RWPE2 (cell line): Measurements from ENCODE around the gene PLCG2.

ENCODE experiments used
- ATAC-seq: fragments of 200-7000 bp; cut with Tn5 transposase; 3 replicates; pipeline ENCODE4 v1.9.1; 2021; ENCODE audit warnings: low read depth
- DNase-seq: peaks from one replicate; pipeline ENCODE4 v3.0.0-alpha.2; 2020; ENCODE audit warnings: low spot score
- H3K27ac ChIP-seq: fragments of 450-650 bp; 2 replicates; pipeline ENCODE4 v1.5.1; 2017; ENCODE audit warnings: mild to moderate bottlenecking; ENCODE audit not compliant: poor library complexity, severe bottlenecking
- H3K27me3 ChIP-seq: fragments of 250-450 bp; sonication (Bioruptor Pico); 2 replicates; pipeline ENCODE4 v1.5.1; 2021; ENCODE audit warnings: mild to moderate bottlenecking, moderate library complexity; ENCODE audit not compliant: insufficient read depth, poor library complexity, severe bottlenecking
- H3K36me3 ChIP-seq: fragments of 250-450 bp; sonication (Bioruptor Pico); 2 replicates; pipeline ENCODE4 v1.5.1; 2020; ENCODE audit warnings: low read depth, mild to moderate bottlenecking, moderate library complexity
- H3K4me1 ChIP-seq: fragments of 250-450 bp; sonication (Bioruptor Pico); 2 replicates; pipeline ENCODE4 v1.5.1; 2021; ENCODE audit warnings: mild to moderate bottlenecking, moderate library complexity; ENCODE audit not compliant: insufficient read depth, poor library complexity, severe bottlenecking
- H3K4me3 ChIP-seq: fragments of 250-450 bp; sonication (Bioruptor Pico); 2 replicates; pipeline ENCODE4 v1.5.1; 2021; ENCODE audit warnings: mild to moderate bottlenecking, moderate library complexity; ENCODE audit not compliant: severe bottlenecking
- H3K9me3 ChIP-seq: fragments of 250-450 bp; sonication (Bioruptor Pico); 2 replicates; pipeline ENCODE4 v1.5.1; 2021; ENCODE audit warnings: mild to moderate bottlenecking, moderate library complexity; ENCODE audit not compliant: severe bottlenecking
- TF ChIP-seq, protein P1 (sequence below): fragments of 450-650 bp; IDR thresholded peaks from one replicate; pipeline ENCODE4 v1.5.1; 2017; ENCODE audit warnings: mild to moderate bottlenecking, moderate library complexity; ENCODE audit not compliant: poor library complexity, severe bottlenecking

The PLCG2 gene

DNA sequence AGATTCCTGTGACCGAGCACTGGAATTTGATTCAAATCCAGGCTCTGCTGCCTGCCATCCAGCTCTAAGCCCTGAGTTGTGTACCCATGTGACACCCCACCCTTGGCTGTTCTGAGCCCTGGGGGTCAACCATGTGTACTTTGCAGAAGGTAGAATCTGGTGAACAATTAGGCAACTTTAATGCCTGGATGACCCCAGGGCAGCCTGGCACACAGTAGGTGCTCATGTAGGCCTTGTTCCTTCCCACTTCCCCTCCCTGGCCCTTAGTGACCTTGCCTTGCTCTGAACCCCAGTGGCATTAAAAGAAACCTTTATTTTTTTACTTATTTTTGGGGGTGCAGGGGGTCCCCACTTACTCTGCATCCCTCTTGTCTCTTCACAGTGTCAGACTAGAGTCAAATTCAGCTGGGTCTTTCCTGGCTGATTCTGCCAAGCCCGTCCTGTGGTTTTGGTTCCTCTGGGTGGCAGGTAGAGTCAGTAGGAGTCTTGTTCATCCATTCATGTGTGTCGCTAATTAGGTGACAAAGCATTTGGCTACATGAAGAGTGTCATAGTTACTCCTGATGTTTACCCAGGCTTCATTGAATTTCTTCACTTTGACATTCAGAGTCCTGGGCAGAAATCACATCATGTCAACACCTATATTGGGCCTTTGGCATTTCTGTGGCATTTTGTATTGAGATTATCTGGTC lies 89.1 kb downstream of the PLCG2 start:
- H3K27me3 ChIP-seq = no peaks in the 10 kb centered on the region

DNA sequence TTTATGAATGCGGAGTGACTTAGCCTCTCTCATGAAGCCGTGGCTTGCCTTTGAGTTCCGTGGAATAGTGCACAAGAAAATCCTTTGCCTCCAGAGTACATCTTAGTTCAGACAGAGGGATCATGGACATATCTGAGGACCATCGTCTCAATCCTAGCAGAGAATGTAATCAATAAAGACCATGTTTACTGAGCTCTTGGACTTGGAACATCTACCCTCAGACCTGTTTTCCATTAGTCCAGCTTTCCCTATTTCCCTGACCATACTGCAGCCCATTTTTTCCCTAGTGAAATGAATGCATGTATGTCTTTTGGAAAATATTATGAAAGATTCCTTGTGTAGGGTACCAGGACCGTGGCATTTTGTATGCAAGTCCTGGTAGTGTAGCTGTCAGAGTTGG lies 90.2 kb downstream of the PLCG2 start:
- ATAC-seq = no peak
- no peaks in the 10 kb centered on the region for H3K27me3 ChIP-seq
- no peaks in the 10 kb centered on the region for H3K4me1 ChIP-seq
- TF ChIP-seq, protein P1, sequence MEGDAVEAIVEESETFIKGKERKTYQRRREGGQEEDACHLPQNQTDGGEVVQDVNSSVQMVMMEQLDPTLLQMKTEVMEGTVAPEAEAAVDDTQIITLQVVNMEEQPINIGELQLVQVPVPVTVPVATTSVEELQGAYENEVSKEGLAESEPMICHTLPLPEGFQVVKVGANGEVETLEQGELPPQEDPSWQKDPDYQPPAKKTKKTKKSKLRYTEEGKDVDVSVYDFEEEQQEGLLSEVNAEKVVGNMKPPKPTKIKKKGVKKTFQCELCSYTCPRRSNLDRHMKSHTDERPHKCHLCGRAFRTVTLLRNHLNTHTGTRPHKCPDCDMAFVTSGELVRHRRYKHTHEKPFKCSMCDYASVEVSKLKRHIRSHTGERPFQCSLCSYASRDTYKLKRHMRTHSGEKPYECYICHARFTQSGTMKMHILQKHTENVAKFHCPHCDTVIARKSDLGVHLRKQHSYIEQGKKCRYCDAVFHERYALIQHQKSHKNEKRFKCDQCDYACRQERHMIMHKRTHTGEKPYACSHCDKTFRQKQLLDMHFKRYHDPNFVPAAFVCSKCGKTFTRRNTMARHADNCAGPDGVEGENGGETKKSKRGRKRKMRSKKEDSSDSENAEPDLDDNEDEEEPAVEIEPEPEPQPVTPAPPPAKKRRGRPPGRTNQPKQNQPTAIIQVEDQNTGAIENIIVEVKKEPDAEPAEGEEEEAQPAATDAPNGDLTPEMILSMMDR = no peak
- H3K4me3 ChIP-seq = no peak overlapping the region
- H3K36me3 ChIP-seq = no peaks in the 10 kb centered on the region
- DNase-seq = no peak
- H3K9me3 ChIP-seq = no peaks in the 10 kb centered on the region
- H3K27ac ChIP-seq = no peak overlapping the region

More for the DNA sequence above, 89.1 kb downstream of the PLCG2 start:
- no peak overlapping the region for H3K4me3 ChIP-seq
- no peak overlapping the region for H3K27ac ChIP-seq
- DNase-seq (no peak), ATAC-seq (no peak)
- TF ChIP-seq, protein P1 = no peak
- H3K36me3 ChIP-seq = no peaks in the 10 kb centered on the region
- no peaks in the 10 kb centered on the region for H3K9me3 ChIP-seq
- H3K4me1 ChIP-seq = no peaks in the 10 kb centered on the region

DNA sequence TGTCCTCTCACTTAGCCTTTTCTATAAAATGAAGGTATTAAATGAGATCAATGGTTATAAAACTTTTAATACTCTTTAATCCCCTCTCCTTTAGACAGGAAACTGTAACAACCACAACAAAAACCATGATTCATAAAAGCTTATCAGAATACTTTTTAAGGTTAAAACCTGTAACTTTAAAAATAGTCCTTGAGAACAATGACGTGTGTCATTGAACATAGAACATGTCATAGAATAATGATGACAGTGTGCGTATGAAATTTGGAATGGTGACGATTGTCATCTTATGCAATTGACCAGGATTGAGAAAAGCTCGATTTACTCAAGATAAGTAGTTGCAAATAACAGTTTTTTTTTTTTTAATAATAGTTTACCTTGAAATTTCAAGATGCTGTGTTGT lies 94.1 kb downstream of the PLCG2 start:
- DNase-seq = no peak
- Histone ChIP-seq H3K4me1 (no peaks in the 10 kb centered on the region), H3K27me3 (no peaks in the 10 kb centered on the region), H3K9me3 (no peaks in the 10 kb centered on the region), H3K36me3 (no peaks in the 10 kb centered on the region), H3K27ac (no peak overlapping the region), H3K4me3 (no peak overlapping the region)
- TF ChIP-seq, protein P1 = no peak
- ATAC-seq = no peak

DNA sequence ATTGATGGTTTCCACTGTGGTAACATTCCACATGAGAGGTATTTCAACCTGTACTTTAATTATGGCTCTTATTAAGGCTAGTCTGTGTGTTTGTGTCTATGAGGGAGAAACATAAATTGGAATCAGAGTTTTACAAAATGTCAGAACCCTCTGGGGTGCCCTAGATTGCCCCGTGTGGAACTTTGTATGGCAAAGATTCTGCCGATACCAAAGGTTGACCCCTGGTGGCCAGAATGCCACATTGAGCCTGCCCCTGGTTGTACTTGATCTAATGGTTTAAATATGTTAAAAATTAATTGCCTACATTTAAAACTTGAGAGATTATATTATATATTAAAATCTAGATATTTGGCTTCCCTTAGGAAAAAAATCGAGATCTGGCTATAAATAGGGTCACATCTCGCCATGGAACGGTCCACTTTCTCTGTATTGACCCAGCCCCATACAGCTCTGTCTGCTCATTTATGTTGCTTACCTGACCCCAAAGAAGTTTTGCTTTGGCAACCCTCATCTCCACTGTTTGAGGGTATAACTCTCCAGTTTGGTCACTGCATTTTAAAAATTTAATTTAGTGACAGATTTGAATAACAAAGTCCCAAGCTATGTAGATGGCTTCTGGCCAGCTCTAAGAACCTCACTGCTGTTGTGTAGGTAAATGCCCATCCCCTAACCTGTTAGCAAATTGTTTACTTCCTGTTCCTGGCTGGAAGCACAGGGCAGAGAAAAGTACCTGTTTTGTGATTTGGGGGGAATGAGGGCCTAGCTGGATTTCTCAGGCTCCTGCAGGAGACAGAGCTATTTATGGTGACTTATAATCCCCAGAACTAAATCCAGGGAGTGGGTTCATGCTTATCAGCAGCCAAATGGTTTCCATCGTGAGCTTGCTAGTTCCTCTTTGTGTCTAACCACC lies 95.0 kb downstream of the PLCG2 start:
- Histone ChIP-seq H3K27ac (no peak overlapping the region), H3K4me3 (no peak overlapping the region), H3K36me3 (no peaks in the 10 kb centered on the region), H3K4me1 (no peaks in the 10 kb centered on the region), H3K9me3 (no peaks in the 10 kb centered on the region), H3K27me3 (no peaks in the 10 kb centered on the region)
- ATAC-seq (peak; percentile 90), DNase-seq (no peak)
- TF ChIP-seq, protein P1 = peak; percentile 92
